K562 (cell line): ENCODE measurements around the gene TWSG1. TPM values are rescaled to one million over a fixed set of nuclear protein-coding genes. Genes with fewer than 3 reads are reported as not detected.
A peak's percentile ranks its signal among the peaks of the same experiment; 100 is the strongest.

Source experiments
- ATAC-seq: fragments of 200-7000 bp; cut with Tn5 transposase; 3 replicates; pipeline ENCODE4 v1.9.1; 2020; ENCODE audit warnings: moderate library complexity
- BruUV-seq: library from RNA; stranded (reverse); fragments of 400-500 nt; replicated peaks from 2 replicates; lab custom pipeline; 2021; lab: Mats Ljungman, UMichigan
- CTCF ChIA-PET: fragments of 300-600 bp; formaldehyde crosslinking; extraction: SDS; loops from one replicate; lab custom pipeline; 2021; ENCODE audit warnings: low intra/inter-chr PET ratio; lab: Yijun Ruan, JAX
- POLR2A ChIA-PET: fragments of 300-600, 350-650 bp; sonication (Branson Sonifier 250); formaldehyde crosslinking; extraction: SDS; loops from one replicate; lab custom pipeline; 2021; ENCODE audit warnings: antibody characterized with exemption, inconsistent platforms; lab: Yijun Ruan, JAX
- DNase-seq, 4 experiments: peaks; one replicate each; pipeline versions ENCODE4 v3.0.0 to v3.0.0-alpha.2; 2011 to 2018; ENCODE audit warnings: low spot score in 3 of 4, mixed read lengths in 3 of 4; ENCODE audit errors: extremely low read depth in 1 of 4
- FAIRE-seq: peaks from 2 replicates; lab custom pipeline; 2011; peaks lifted over from hg19 to GRCh38; lab: Jason Lieb, UNC
- H2AFZ ChIP-seq: 2 replicates; pipeline ENCODE4 v1.6.0; 2011; ENCODE audit warnings: low read depth, low read length, control low read depth, inconsistent platforms
- H3K27ac ChIP-seq: fragments of 200-600 bp; 3 replicates; pipeline ENCODE4 v1.8.0; 2011; ENCODE audit warnings: low read depth, mild to moderate bottlenecking, control low read depth, inconsistent platforms, low read length, moderate library complexity, mixed read lengths; ENCODE audit errors: extremely low read depth
- H3K27me3 ChIP-seq, 2 experiments: fragments of 300-600 bp in 1 of 2; 2 replicates in 1 of 2; 3 replicates in 1 of 2; pipeline versions ENCODE4 v1.6.0 to v1.8.0; 2011; ENCODE audit warnings: inconsistent platforms in 2 of 2, low read length in 2 of 2, mild to moderate bottlenecking in 1 of 2, mixed read lengths in 1 of 2, moderate library complexity in 1 of 2; ENCODE audit not compliant: control insufficient read depth in 2 of 2, insufficient read depth in 2 of 2
- H3K36me3 ChIP-seq: fragments of 300-600 bp; 3 replicates; pipeline ENCODE4 v1.8.0; 2011; ENCODE audit warnings: mild to moderate bottlenecking, low read length, inconsistent platforms; ENCODE audit not compliant: control insufficient read depth, insufficient read depth
- H3K4me1 ChIP-seq, 2 experiments: fragments of 200-600 bp in 1 of 2; replicated peaks in 1 of 2; 2 replicates in 1 of 2; 3 replicates in 1 of 2; pipeline versions ENCODE4 v1.5.1 to v1.8.0; 2011; ENCODE audit warnings: inconsistent platforms in 2 of 2, low read length in 2 of 2, mild to moderate bottlenecking in 1 of 2, mixed read lengths in 1 of 2, moderate library complexity in 1 of 2; ENCODE audit not compliant: control insufficient read depth in 2 of 2, insufficient read depth in 2 of 2
- H3K4me2 ChIP-seq: 2 replicates; pipeline ENCODE4 v1.6.1; 2011; ENCODE audit warnings: low read length, control low read depth, inconsistent platforms, mixed read lengths; ENCODE audit not compliant: insufficient read depth
- H3K4me3 ChIP-seq: fragments of 200-600 bp; sonication (generic), shearing (Covaris generic); 2 replicates; pipeline ENCODE4 v1.5.1; 2016; ENCODE audit warnings: control low read depth, inconsistent platforms
- H3K79me2 ChIP-seq: fragments of 200-600 bp; 3 replicates; pipeline ENCODE4 v1.8.0; 2011; ENCODE audit warnings: low read length, inconsistent platforms; ENCODE audit not compliant: control insufficient read depth, insufficient read depth
- H3K9ac ChIP-seq, 2 experiments: 2 replicates each; pipeline versions ENCODE4 v1.6.0 to v1.6.1; 2011; ENCODE audit warnings: low read depth in 2 of 2, low read length in 2 of 2, control low read depth in 1 of 2, inconsistent platforms in 1 of 2, mild to moderate bottlenecking in 1 of 2, mixed read lengths in 1 of 2; ENCODE audit not compliant: insufficient read depth in 1 of 2
- H3K9me1 ChIP-seq: one replicate; pipeline ENCODE4 v1.6.0; 2011; ENCODE audit warnings: inconsistent platforms, mild to moderate bottlenecking, low read length, moderate library complexity; ENCODE audit not compliant: control insufficient read depth, insufficient read depth
- H3K9me3 ChIP-seq: replicated peaks from 2 replicates; pipeline ENCODE4 v1.5.1; 2011; ENCODE audit warnings: low read depth, low read length, inconsistent platforms; ENCODE audit not compliant: control insufficient read depth, insufficient read depth
- H4K20me1 ChIP-seq: replicated peaks from 2 replicates; pipeline ENCODE4 v1.6.1; 2011; ENCODE audit warnings: low read length, inconsistent platforms, mixed read lengths; ENCODE audit not compliant: control insufficient read depth, insufficient read depth
- RBM25 ChIP-seq: fragments of 200-400 bp; formaldehyde crosslinking; IDR thresholded peaks from 2 replicates; pipeline ENCODE4 v1.6.1; 2018; ENCODE audit warnings: low read length, low read depth, moderate library complexity; ENCODE audit not compliant: severe bottlenecking
- WGBS: fragments of 100-300 bp; shearing (Covaris generic); methylation state at CpG from one replicate; pipeline ENCODE4 v1.1.6; 2016; ENCODE audit warnings: low coverage, mixed read lengths; ENCODE audit not compliant: insufficient coverage; ENCODE audit errors: missing lambda C conversion rate; 5-methylcytosine and 5-hydroxymethylcytosine counted together
- in situ Hi-C: fragments of 300-500 bp; cut with MboI; formaldehyde crosslinking; loops from 4 replicates; pipeline ENCODE4 v1.15.0; 2018; ENCODE audit warnings: inconsistent platforms, mixed read lengths
- intact Hi-C: fragments of 100-400 bp; cut with micrococcal nuclease; formaldehyde crosslinking; loops from 2 replicates; pipeline ENCODE4 v1.14.2; 2022
- polyA plus RNA-seq, 8 experiments: library from polyadenylated mRNA; depleted of rRNA in 4 of 8; stranded (reverse) in 5 of 8; unstranded in 3 of 8; fragments of >200 nt; fragmentation: Nextera tagmentation in 2 of 8; fragmentation: Illumina TruSeq in 1 of 8; extraction: Ambion mirVana in 2 of 8; extraction: Trizol in 1 of 8; gene quantifications; 2 replicates each; pipeline versions ENCODE4 v1.2.1 to v1.2.3, GENCODE V29; 2011 to 2014; ENCODE audit warnings: inconsistent platforms in 1 of 8, missing spikeins in 1 of 8
- total RNA-seq, 7 experiments: library from RNA; depleted of rRNA in 6 of 7; stranded (reverse); fragments of >200 nt in 6 of 7; fragmentation: Illumina TruSeq in 2 of 7; extraction: Trizol in 2 of 7; gene quantifications; 2 replicates each; pipeline versions ENCODE4 v1.2.1 to v1.2.3, GENCODE V29; 2011 to 2021; ENCODE audit warnings: low replicate concordance in 1 of 7
- TF ChIP-seq, protein P1 (sequence below): fragments of 200-400 bp; formaldehyde crosslinking; IDR thresholded peaks from 2 replicates; pipeline ENCODE4 v1.6.1; 2017; ENCODE audit warnings: mild to moderate bottlenecking, low read depth, low read length, moderate library complexity
- TF ChIP-seq, protein P2 (sequence below): fragments of 250-450 bp; sonication (Bioruptor Pico); IDR thresholded peaks from 2 replicates; pipeline ENCODE4 v1.4.0; 2020

The TWSG1 gene
- total and polyA plus RNA-seq, 9 of the 15 experiments (the other 6 are each of a cell fraction or from before 2014, with no cell fraction given): 10.4 to 37.2 (median 25.1) TPM

GRCh38 chr18:9346775-9347174 is 12.2 kb downstream of the TWSG1 start:
- no peaks in the 10 kb centered on the region; a peak in 1 of 5 replicates for H3K4me1 ChIP-seq

More at GRCh38 chr18:9346775-9347174, 12.2 kb downstream of the TWSG1 start:
- Histone ChIP-seq H3K4me2 (no peak overlapping the region), H3K9ac (no peak overlapping the region), H3K9me3 (no peaks in the 10 kb centered on the region), H3K79me2 (peaks cover 21% of the 10 kb centered on the region; the same call in 2 of the 3 replicates), H4K20me1 (0 out of 2 replicates have a peak, but pooled peaks cover 3% of the 10 kb centered on the region), H3K36me3 (peaks cover 12% of the 10 kb centered on the region), H3K4me3 (no peak overlapping the region), H3K9me1 (no peaks in the 10 kb centered on the region), H2AFZ (no peak overlapping the region), H3K27me3 (no peaks in the 10 kb centered on the region), H3K27ac (no peak overlapping the region)
- in situ Hi-C loops: no loop called here
- POLR2A ChIA-PET: interaction anchor here (1.0 to 2.2 kb wide), 4 partner anchors 9 to 18 kb away, joined by 3 to 8 read pairs (median 6); no protein-coding TSS in a partner anchor
- no peak for FAIRE-seq
- CTCF ChIA-PET: no interaction called here
- no peak for DNase-seq
- no peak for ATAC-seq
- 88% methylated on average over 2 of the region's 2 CpGs for WGBS
- intact Hi-C loops: no loop called here
- BruUV-seq: no TSS peak
- TF ChIP-seq, protein P1, sequence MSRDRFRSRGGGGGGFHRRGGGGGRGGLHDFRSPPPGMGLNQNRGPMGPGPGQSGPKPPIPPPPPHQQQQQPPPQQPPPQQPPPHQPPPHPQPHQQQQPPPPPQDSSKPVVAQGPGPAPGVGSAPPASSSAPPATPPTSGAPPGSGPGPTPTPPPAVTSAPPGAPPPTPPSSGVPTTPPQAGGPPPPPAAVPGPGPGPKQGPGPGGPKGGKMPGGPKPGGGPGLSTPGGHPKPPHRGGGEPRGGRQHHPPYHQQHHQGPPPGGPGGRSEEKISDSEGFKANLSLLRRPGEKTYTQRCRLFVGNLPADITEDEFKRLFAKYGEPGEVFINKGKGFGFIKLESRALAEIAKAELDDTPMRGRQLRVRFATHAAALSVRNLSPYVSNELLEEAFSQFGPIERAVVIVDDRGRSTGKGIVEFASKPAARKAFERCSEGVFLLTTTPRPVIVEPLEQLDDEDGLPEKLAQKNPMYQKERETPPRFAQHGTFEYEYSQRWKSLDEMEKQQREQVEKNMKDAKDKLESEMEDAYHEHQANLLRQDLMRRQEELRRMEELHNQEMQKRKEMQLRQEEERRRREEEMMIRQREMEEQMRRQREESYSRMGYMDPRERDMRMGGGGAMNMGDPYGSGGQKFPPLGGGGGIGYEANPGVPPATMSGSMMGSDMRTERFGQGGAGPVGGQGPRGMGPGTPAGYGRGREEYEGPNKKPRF: no peak
- TF ChIP-seq, protein P2, sequence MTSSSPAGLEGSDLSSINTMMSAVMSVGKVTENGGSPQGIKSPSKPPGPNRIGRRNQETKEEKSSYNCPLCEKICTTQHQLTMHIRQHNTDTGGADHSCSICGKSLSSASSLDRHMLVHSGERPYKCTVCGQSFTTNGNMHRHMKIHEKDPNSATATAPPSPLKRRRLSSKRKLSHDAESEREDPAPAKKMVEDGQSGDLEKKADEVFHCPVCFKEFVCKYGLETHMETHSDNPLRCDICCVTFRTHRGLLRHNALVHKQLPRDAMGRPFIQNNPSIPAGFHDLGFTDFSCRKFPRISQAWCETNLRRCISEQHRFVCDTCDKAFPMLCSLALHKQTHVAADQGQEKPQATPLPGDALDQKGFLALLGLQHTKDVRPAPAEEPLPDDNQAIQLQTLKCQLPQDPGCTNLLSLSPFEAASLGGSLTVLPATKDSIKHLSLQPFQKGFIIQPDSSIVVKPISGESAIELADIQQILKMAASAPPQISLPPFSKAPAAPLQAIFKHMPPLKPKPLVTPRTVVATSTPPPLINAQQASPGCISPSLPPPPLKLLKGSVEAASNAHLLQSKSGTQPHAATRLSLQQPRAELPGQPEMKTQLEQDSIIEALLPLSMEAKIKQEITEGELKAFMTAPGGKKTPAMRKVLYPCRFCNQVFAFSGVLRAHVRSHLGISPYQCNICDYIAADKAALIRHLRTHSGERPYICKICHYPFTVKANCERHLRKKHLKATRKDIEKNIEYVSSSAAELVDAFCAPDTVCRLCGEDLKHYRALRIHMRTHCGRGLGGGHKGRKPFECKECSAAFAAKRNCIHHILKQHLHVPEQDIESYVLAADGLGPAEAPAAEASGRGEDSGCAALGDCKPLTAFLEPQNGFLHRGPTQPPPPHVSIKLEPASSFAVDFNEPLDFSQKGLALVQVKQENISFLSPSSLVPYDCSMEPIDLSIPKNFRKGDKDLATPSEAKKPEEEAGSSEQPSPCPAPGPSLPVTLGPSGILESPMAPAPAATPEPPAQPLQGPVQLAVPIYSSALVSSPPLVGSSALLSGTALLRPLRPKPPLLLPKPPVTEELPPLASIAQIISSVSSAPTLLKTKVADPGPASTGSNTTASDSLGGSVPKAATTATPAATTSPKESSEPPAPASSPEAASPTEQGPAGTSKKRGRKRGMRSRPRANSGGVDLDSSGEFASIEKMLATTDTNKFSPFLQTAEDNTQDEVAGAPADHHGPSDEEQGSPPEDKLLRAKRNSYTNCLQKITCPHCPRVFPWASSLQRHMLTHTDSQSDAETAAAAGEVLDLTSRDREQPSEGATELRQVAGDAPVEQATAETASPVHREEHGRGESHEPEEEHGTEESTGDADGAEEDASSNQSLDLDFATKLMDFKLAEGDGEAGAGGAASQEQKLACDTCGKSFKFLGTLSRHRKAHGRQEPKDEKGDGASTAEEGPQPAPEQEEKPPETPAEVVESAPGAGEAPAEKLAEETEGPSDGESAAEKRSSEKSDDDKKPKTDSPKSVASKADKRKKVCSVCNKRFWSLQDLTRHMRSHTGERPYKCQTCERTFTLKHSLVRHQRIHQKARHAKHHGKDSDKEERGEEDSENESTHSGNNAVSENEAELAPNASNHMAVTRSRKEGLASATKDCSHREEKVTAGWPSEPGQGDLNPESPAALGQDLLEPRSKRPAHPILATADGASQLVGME (CRISPR knock-in tag): no peak
- TF ChIP-seq RBM25: peak; percentile 95
